K562 (cell line): Measurements from ENCODE around the gene WDR93. TPM values are rescaled to one million over a fixed set of nuclear protein-coding genes. Genes with fewer than 3 reads are reported as not detected.

Source experiments
- ATAC-seq: fragments of 200-7000 bp; cut with Tn5 transposase; 3 replicates; pipeline ENCODE4 v1.9.1; 2020; ENCODE audit warnings: moderate library complexity
- BruUV-seq: library from RNA; stranded (reverse); fragments of 400-500 nt; replicated peaks from 2 replicates; lab custom pipeline; 2021; lab: Mats Ljungman, UMichigan
- CTCF ChIA-PET: fragments of 300-600 bp; formaldehyde crosslinking; extraction: SDS; loops from one replicate; lab custom pipeline; 2021; ENCODE audit warnings: low intra/inter-chr PET ratio; lab: Yijun Ruan, JAX
- POLR2A ChIA-PET: fragments of 300-600, 350-650 bp; sonication (Branson Sonifier 250); formaldehyde crosslinking; extraction: SDS; loops from one replicate; lab custom pipeline; 2021; ENCODE audit warnings: antibody characterized with exemption, inconsistent platforms; lab: Yijun Ruan, JAX
- DNase-seq, 4 experiments: peaks; one replicate each; pipeline versions ENCODE4 v3.0.0 to v3.0.0-alpha.2; 2011 to 2018; ENCODE audit warnings: low spot score in 3 of 4, mixed read lengths in 3 of 4; ENCODE audit errors: extremely low read depth in 1 of 4
- FAIRE-seq: peaks from 2 replicates; lab custom pipeline; 2011; peaks lifted over from hg19 to GRCh38; lab: Jason Lieb, UNC
- H2AFZ ChIP-seq: 2 replicates; pipeline ENCODE4 v1.6.0; 2011; ENCODE audit warnings: low read depth, low read length, control low read depth, inconsistent platforms
- H3K27ac ChIP-seq: fragments of 200-600 bp; 3 replicates; pipeline ENCODE4 v1.8.0; 2011; ENCODE audit warnings: low read depth, mild to moderate bottlenecking, control low read depth, inconsistent platforms, low read length, moderate library complexity, mixed read lengths; ENCODE audit errors: extremely low read depth
- H3K27me3 ChIP-seq, 2 experiments: fragments of 300-600 bp in 1 of 2; 2 replicates in 1 of 2; 3 replicates in 1 of 2; pipeline versions ENCODE4 v1.6.0 to v1.8.0; 2011; ENCODE audit warnings: inconsistent platforms in 2 of 2, low read length in 2 of 2, mild to moderate bottlenecking in 1 of 2, mixed read lengths in 1 of 2, moderate library complexity in 1 of 2; ENCODE audit not compliant: control insufficient read depth in 2 of 2, insufficient read depth in 2 of 2
- H3K36me3 ChIP-seq: fragments of 300-600 bp; 3 replicates; pipeline ENCODE4 v1.8.0; 2011; ENCODE audit warnings: mild to moderate bottlenecking, low read length, inconsistent platforms; ENCODE audit not compliant: control insufficient read depth, insufficient read depth
- H3K4me1 ChIP-seq, 2 experiments: fragments of 200-600 bp in 1 of 2; replicated peaks in 1 of 2; 2 replicates in 1 of 2; 3 replicates in 1 of 2; pipeline versions ENCODE4 v1.5.1 to v1.8.0; 2011; ENCODE audit warnings: inconsistent platforms in 2 of 2, low read length in 2 of 2, mild to moderate bottlenecking in 1 of 2, mixed read lengths in 1 of 2, moderate library complexity in 1 of 2; ENCODE audit not compliant: control insufficient read depth in 2 of 2, insufficient read depth in 2 of 2
- H3K4me2 ChIP-seq: 2 replicates; pipeline ENCODE4 v1.6.1; 2011; ENCODE audit warnings: low read length, control low read depth, inconsistent platforms, mixed read lengths; ENCODE audit not compliant: insufficient read depth
- H3K4me3 ChIP-seq: fragments of 200-600 bp; sonication (generic), shearing (Covaris generic); 2 replicates; pipeline ENCODE4 v1.5.1; 2016; ENCODE audit warnings: control low read depth, inconsistent platforms
- H3K79me2 ChIP-seq: fragments of 200-600 bp; 3 replicates; pipeline ENCODE4 v1.8.0; 2011; ENCODE audit warnings: low read length, inconsistent platforms; ENCODE audit not compliant: control insufficient read depth, insufficient read depth
- H3K9ac ChIP-seq, 2 experiments: 2 replicates each; pipeline versions ENCODE4 v1.6.0 to v1.6.1; 2011; ENCODE audit warnings: low read depth in 2 of 2, low read length in 2 of 2, control low read depth in 1 of 2, inconsistent platforms in 1 of 2, mild to moderate bottlenecking in 1 of 2, mixed read lengths in 1 of 2; ENCODE audit not compliant: insufficient read depth in 1 of 2
- H3K9me1 ChIP-seq: one replicate; pipeline ENCODE4 v1.6.0; 2011; ENCODE audit warnings: inconsistent platforms, mild to moderate bottlenecking, low read length, moderate library complexity; ENCODE audit not compliant: control insufficient read depth, insufficient read depth
- H3K9me3 ChIP-seq: replicated peaks from 2 replicates; pipeline ENCODE4 v1.5.1; 2011; ENCODE audit warnings: low read depth, low read length, inconsistent platforms; ENCODE audit not compliant: control insufficient read depth, insufficient read depth
- H4K20me1 ChIP-seq: replicated peaks from 2 replicates; pipeline ENCODE4 v1.6.1; 2011; ENCODE audit warnings: low read length, inconsistent platforms, mixed read lengths; ENCODE audit not compliant: control insufficient read depth, insufficient read depth
- CAMTA2 ChIP-seq: fragments of 250-450 bp; sonication (Bioruptor Pico); conservative IDR thresholded peaks from 2 replicates; pipeline ENCODE4 v1.5.1; 2022
- CREBBP ChIP-seq: IDR thresholded peaks from one replicate; pipeline ENCODE4 v1.6.1; 2012; ENCODE audit warnings: low read depth, mild to moderate bottlenecking, control low read depth, inconsistent platforms, low read length
- E2F4 ChIP-seq: sonication (generic); formaldehyde crosslinking; IDR thresholded peaks from 2 replicates; pipeline ENCODE4 v1.8.0; 2022; ENCODE audit warnings: mild to moderate bottlenecking, low read depth, missing genetic modification reagents
- FOS ChIP-seq: IDR thresholded peaks from 3 replicates; pipeline ENCODE4 v1.6.1; 2011; ENCODE audit not compliant: insufficient read length; ENCODE audit errors: extremely low read depth
- HDAC8 ChIP-seq: fragments of 450-650 bp; IDR thresholded peaks from 2 replicates; pipeline ENCODE4 v1.6.1; 2016; ENCODE audit warnings: mild to moderate bottlenecking, missing genetic modification characterization, moderate library complexity, missing compliant biosample characterization
- ILK ChIP-seq: fragments of 450-650 bp; IDR thresholded peaks from 2 replicates; pipeline ENCODE4 v1.6.1; 2016; ENCODE audit warnings: missing genetic modification characterization, low read depth, mild to moderate bottlenecking, missing compliant biosample characterization, moderate library complexity, borderline replicate concordance
- MNT ChIP-seq, 2 experiments: fragments of 450-650 bp; conservative IDR thresholded peaks; 2 replicates each; pipeline ENCODE4 v1.6.1; 2017; ENCODE audit warnings: mild to moderate bottlenecking in 2 of 2, moderate library complexity in 2 of 2
- PTBP1 ChIP-seq: fragments of 200-400 bp; formaldehyde crosslinking; IDR thresholded peaks from 2 replicates; pipeline ENCODE4 v1.6.1; 2017; ENCODE audit warnings: low read depth, low read length
- SETDB1 ChIP-seq: IDR thresholded peaks from one replicate; pipeline ENCODE4 v1.6.1; 2012; ENCODE audit warnings: low read length, control low read depth, inconsistent platforms
- THRAP3 ChIP-seq: fragments of 450-650 bp; IDR thresholded peaks from 2 replicates; pipeline ENCODE4 v1.6.1; 2016; ENCODE audit warnings: mild to moderate bottlenecking, inconsistent platforms, borderline replicate concordance
- ZKSCAN1 ChIP-seq: fragments of 150-350 bp; IDR thresholded peaks from 2 replicates; pipeline ENCODE4 v1.6.1; 2016; ENCODE audit warnings: low read depth, low read length
- ZNF133 ChIP-seq: fragments of 250-450 bp; sonication (Bioruptor Pico); IDR thresholded peaks from 2 replicates; pipeline ENCODE4 v1.4.0; 2020; ENCODE audit warnings: mild to moderate bottlenecking
- WGBS: fragments of 100-300 bp; shearing (Covaris generic); methylation state at CpG from one replicate; pipeline ENCODE4 v1.1.6; 2016; ENCODE audit warnings: low coverage, mixed read lengths; ENCODE audit not compliant: insufficient coverage; ENCODE audit errors: missing lambda C conversion rate; 5-methylcytosine and 5-hydroxymethylcytosine counted together
- in situ Hi-C: fragments of 300-500 bp; cut with MboI; formaldehyde crosslinking; loops from 4 replicates; pipeline ENCODE4 v1.15.0; 2018; ENCODE audit warnings: inconsistent platforms, mixed read lengths
- intact Hi-C: fragments of 100-400 bp; cut with micrococcal nuclease; formaldehyde crosslinking; loops from 2 replicates; pipeline ENCODE4 v1.14.2; 2022
- polyA plus RNA-seq, 8 experiments: library from polyadenylated mRNA; depleted of rRNA in 4 of 8; stranded (reverse) in 5 of 8; unstranded in 3 of 8; fragments of >200 nt; fragmentation: Nextera tagmentation in 2 of 8; fragmentation: Illumina TruSeq in 1 of 8; extraction: Ambion mirVana in 2 of 8; extraction: Trizol in 1 of 8; gene quantifications; 2 replicates each; pipeline versions ENCODE4 v1.2.1 to v1.2.3, GENCODE V29; 2011 to 2014; ENCODE audit warnings: inconsistent platforms in 1 of 8, missing spikeins in 1 of 8
- total RNA-seq, 7 experiments: library from RNA; depleted of rRNA in 6 of 7; stranded (reverse); fragments of >200 nt in 6 of 7; fragmentation: Illumina TruSeq in 2 of 7; extraction: Trizol in 2 of 7; gene quantifications; 2 replicates each; pipeline versions ENCODE4 v1.2.1 to v1.2.3, GENCODE V29; 2011 to 2021; ENCODE audit warnings: low replicate concordance in 1 of 7
- TF ChIP-seq, protein P1 (sequence below): fragments of 450-650 bp; formaldehyde crosslinking; IDR thresholded peaks from 2 replicates; pipeline ENCODE4 v1.4.0; 2020; ENCODE audit warnings: mild to moderate bottlenecking, mixed read lengths

The WDR93 gene
- total and polyA plus RNA-seq, 9 of the 15 experiments (the other 6 are each of a cell fraction or from before 2014, with no cell fraction given): not detected

GRCh38 chr15:89707577-89707976 lies 17.0 kb downstream of the WDR93 start:
- Histone ChIP-seq H3K4me2 (no peak overlapping the region), H3K36me3 (no peaks in the 10 kb centered on the region), H3K9me3 (no peaks in the 10 kb centered on the region), H2AFZ (no peak overlapping the region), H3K4me1 (no peaks in the 10 kb centered on the region), H3K27me3 (peaks cover 18 to 31% of the 10 kb centered on the region in 2 experiments), H3K9ac (no peak overlapping the region), H3K27ac (no peak overlapping the region), H3K4me3 (no peak overlapping the region), H4K20me1 (no peaks in the 10 kb centered on the region), H3K9me1 (no peaks in the 10 kb centered on the region), H3K79me2 (no peaks in the 10 kb centered on the region)
- ATAC-seq (no peak), DNase-seq (no peak), FAIRE-seq (no peak)
- no TSS peak for BruUV-seq
- POLR2A ChIA-PET: no interaction called here
- CTCF ChIA-PET: no interaction called here
- intact Hi-C loops (no loop called here), in situ Hi-C loops (no loop called here)
- TF ChIP-seq SETDB1 (no peak), CAMTA2 (CRISPR knock-in tag) (no peak)
- TF ChIP-seq, protein P1, sequence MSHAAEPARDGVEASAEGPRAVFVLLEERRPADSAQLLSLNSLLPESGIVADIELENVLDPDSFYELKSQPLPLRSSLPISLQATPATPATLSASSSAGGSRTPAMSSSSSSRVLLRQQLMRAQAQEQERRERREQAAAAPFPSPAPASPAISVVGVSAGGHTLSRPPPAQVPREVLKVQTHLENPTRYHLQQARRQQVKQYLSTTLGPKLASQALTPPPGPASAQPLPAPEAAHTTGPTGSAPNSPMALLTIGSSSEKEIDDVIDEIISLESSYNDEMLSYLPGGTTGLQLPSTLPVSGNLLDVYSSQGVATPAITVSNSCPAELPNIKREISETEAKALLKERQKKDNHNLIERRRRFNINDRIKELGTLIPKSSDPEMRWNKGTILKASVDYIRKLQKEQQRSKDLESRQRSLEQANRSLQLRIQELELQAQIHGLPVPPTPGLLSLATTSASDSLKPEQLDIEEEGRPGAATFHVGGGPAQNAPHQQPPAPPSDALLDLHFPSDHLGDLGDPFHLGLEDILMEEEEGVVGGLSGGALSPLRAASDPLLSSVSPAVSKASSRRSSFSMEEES (CRISPR knock-in tag): no peak
- WGBS: 0% methylated on average over 1 of the region's 1 CpG

GRCh38 chr15:89714775-89715174 lies 24.2 kb downstream of the WDR93 start:
- POLR2A ChIA-PET: no interaction called here
- H3K36me3 ChIP-seq: no peaks in the 10 kb centered on the region
- no peak for ATAC-seq
- no peak overlapping the region for H2AFZ ChIP-seq
- no peaks in the 10 kb centered on the region for H3K9me3 ChIP-seq
- intact Hi-C loops: no loop called here
- 0% methylated on average over 2 of the region's 2 CpGs for WGBS
- H3K27me3 ChIP-seq: peaks cover 11 to 18% of the 10 kb centered on the region in 2 experiments
- no peaks in the 10 kb centered on the region for H3K79me2 ChIP-seq
- H3K4me2 ChIP-seq: no peak overlapping the region
- no peak for FAIRE-seq
- in situ Hi-C loops: no loop called here
- no peaks in the 10 kb centered on the region for H3K9me1 ChIP-seq
- DNase-seq: no peak
- H3K9ac ChIP-seq: no peak overlapping the region
- no peaks in the 10 kb centered on the region for H4K20me1 ChIP-seq
- CTCF ChIA-PET: no interaction called here
- no TSS peak for BruUV-seq
- no peak overlapping the region for H3K27ac ChIP-seq
- H3K4me1 ChIP-seq: no peaks in the 10 kb centered on the region
- H3K4me3 ChIP-seq: no peak overlapping the region
- TF ChIP-seq ILK (tag) (no peak), HDAC8 (no peak), CREBBP (no peak), PTBP1 (no peak), E2F4 (no peak), ZNF133 (no peak), FOS (no peak), MNT (conservative IDR thresholded peaks at IDR 0.05) (no peak), THRAP3 (no peak), ZKSCAN1 (no peak)
